Glomerular visceral epithelial cell (primary cell): ENCODE data around the gene PTH2.

Experiments used
- DNase-seq: peaks from one replicate; pipeline ENCODE4 v3.0.0-alpha.2; 2016; ENCODE audit errors: extremely low spot score

The PTH2 gene

DNA sequence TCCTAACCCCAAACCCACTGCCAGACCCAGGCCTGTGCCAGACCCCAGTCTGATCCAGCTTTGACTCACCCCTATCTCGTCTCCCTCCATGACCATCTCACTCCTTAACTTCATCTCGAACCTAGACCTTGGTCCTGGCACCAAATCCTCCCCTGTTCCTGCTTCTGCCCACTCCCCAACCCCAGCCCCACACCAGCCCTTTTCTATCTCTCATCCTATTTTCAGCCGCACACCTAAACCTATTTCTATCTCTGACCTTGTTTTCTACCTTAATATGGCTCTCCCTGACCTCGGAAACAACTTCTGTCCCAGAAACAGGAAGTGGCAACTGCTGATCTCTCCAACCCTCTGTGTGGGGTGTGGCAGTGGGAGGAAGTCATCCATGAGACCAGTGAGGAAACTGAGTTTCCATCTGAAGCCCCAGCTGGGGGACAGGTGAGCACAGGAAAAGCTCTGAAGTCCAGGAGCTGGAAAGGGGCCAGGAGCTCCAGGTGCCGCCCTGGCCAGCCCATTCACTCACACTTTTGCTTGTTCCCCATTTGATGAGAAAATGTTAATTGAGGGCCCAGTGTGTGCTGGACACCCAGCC, 13.7 kb downstream of the PTH2 start:
- no peak for DNase-seq

DNA sequence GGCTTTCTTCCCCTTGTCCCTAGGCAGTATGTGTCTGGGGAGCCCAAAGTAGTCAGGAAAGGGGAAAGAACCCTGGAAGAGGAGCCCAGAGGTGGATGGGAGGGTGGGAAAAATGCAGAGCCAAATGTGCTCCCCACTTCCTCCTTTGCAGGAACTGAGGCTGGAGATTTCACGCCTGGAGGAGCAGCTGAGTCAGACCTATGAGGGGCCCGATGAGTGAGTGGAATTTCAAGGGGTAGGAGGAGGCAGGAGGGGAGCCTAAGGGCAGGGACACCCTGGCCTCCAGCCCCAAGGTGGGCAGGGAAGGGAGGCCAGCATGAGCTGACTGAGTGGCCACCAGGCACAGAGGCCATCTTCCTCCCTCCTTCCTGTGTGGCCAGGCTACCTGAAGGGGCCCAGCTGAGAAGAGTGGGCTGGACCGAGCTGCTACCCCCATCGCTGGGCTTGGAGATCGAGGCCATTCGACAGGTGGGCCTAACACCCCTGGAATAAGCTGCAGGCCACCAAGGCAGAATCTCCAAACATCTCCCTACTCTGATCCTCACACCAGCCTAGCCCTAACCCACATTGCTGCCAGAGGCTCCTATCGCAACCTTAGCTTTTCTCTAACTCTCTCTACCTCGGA, 14.3 kb downstream of the PTH2 start:
- peak; percentile 50 for DNase-seq

DNA sequence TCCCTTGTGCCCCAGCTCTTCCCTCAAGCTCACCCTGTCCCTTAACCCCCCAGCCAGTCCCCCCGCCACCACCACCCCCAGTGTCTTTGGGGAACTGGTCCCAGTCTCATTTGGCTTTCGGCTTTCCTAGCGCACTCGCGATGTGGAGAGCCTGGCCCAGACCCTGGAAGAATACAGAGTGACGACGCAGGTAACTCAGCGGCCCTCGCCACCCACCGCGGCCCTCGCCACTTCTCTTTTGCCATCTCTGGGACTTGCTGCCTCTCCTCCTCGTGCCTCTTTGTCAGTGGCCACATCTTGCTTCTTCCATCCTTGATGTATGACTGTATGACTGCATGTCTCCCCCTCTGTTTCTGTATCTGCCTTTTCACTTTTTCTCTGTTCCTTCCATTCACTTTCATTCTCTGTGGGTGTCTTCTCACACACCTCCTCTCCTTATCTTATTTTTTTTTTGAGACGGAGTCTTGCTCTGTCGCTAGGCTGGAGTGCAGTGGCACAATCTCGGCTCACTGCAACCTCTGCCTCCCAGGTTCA, 15.7 kb downstream of the PTH2 start:
- DNase-seq: no peak

DNA sequence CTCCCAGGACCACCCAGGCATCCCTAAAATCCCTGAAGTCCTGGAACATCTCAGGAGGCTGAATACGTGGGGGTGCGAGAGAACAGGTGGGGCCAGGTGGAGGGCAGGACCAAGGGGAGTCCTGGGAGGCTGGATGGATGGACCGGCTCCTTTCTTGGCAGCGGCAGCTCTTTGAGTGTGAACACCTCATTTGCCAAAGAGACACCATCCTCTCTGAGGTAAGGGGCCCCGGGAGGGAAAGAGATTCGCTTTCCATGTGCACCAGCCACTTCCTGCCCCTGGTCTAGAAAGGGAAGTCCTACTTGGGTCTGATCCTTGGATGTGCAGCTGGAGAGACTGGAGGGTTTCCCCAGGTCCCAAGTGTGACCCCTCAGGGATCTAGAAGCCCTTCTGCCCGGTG, 16.2 kb downstream of the PTH2 start:
- no peak for DNase-seq

DNA sequence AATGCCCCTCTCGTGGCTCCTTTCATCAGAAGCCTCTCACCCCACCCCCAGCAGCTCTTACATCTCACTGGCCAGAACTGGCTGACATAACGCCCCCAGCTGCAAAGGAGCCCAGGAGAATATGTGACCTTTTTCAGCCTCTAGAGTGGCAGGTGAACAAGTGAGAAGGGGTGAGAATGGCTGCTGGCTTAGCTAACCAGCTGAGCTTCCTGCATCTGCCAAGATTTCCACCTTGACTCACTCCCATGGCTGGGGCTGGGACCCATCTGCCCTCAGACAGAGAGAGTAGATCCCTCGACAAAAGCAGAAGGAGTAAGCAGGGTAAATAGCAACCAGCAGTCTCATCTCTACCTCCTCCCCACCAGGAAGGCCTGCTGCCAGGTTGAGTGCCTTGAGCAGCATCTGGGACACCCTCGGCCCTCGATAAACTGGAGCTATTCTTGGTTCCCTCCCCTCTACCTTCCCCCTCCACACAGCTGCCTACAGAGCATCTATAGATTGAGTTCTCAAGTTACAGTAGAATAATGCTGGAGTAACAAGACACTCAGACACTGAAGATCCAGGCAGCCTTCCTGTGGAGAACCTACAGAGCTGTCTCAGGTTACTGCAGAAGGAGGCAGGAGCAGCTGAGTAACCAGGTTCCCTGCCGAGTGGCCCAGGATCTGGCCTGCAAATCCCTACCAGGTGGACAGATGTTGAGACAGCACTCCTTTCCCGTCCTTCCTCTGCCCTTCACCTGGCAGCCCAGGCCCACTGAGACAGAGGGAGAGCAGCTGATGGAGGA, 19.6 kb downstream of the PTH2 start:
- DNase-seq: no peak

DNA sequence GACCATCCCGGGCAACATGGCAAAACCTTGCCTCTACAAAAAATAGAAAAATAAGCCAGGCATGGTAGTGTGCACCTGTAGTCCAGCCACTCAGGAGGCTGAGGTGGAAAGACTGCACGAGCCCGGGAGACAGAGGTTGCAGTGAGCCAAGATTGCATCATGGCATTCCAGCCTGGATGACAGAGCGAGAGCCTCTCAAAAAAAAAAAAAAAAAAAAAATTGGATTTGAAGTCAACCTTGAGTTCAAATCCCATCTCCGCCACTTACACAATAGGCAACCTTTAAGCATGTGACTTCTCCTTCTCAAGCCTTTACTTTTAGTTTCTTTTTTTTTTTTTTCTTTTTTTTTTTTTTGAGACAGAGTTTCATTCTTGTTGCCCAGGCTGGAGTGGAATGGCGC, 23.2 kb downstream of the PTH2 start:
- DNase-seq: no peak

DNA sequence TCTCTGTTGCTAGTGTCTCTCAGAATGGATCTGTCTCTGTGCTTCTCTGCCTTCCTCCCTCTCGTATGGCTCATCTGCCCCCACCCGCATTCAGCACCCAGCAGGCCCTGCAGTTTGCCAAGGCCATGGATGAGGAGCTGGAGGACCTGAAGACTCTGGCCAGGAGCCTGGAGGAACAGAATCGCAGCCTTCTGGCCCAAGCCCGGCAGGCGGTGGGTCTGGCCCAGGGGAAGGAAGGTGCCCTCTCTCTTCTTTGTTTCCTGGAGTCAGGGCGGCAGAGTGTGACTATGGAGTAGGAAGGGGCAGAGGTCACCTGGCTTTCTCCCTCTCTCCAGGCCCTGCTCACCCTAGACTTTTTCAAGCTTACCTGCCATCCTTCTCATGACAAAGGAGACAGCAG, 24.3 kb downstream of the PTH2 start:
- no peak for DNase-seq

DNA sequence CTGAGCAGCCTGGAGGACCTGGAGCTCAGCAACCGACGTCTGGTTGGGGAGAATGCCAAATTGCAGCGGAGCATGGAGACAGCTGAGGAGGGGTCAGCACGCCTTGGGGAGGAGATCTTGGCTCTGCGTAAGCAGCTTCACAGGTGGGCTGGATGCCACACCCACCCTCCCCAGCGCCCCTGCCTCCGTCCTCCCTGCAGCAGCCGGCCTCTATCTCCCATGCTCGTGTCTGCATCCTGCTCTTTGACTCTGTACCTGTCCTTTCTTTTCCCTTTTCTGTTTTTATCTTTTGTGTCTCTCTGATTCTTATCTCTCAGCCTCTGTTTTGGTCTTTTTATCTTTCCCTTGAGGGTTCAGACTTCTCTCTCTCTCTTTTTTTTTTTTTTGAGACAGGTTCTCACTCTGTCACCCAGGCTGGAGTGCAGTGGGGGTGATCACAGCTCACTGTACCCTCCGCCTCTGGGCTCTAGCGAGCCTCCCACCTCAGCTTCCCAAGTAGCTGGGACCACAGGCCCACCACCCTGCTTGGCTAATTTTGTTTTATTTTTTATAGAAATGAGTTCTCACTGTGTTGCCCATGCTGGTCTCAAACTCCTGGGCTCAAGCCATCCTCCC, 25.1 kb downstream of the PTH2 start:
- DNase-seq: no peak

DNA sequence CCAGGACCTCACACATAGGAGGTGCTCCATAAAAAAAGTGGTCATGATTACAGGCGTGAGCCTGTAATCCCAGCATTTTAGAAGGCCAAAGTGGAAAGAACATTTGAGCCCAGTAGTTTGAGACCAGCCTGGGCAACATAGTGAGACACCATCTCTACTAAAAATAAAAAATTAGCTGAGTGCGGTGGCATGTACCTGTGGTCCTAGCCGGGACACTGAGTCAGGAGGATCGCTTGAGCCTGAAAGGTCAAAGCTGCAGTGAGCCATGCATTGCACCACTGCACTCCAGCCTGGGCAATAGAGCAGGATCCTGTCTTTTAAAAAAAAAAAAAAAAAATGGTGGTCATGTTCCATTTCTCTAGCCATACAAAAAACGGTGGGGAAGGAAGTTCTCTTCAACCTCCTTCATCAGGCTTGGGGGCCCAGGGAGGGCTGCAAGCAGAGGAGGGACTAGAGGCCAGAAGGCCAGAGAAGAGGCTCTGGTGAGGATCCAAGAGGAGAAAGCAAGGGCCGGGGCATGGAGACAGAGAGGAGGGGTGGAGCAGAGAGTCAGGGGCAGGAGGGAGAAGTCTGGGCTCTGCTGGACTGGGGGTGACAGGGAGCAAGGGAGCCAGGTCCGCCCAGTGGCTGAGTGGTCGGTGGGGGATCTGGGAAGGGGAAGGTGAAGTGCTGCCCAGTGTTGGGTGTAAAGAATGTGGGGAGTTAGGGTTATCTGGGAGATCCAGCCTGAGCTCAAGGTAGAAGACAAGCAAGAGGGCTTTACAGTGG, 26.3 kb downstream of the PTH2 start:
- no peak for DNase-seq

DNA sequence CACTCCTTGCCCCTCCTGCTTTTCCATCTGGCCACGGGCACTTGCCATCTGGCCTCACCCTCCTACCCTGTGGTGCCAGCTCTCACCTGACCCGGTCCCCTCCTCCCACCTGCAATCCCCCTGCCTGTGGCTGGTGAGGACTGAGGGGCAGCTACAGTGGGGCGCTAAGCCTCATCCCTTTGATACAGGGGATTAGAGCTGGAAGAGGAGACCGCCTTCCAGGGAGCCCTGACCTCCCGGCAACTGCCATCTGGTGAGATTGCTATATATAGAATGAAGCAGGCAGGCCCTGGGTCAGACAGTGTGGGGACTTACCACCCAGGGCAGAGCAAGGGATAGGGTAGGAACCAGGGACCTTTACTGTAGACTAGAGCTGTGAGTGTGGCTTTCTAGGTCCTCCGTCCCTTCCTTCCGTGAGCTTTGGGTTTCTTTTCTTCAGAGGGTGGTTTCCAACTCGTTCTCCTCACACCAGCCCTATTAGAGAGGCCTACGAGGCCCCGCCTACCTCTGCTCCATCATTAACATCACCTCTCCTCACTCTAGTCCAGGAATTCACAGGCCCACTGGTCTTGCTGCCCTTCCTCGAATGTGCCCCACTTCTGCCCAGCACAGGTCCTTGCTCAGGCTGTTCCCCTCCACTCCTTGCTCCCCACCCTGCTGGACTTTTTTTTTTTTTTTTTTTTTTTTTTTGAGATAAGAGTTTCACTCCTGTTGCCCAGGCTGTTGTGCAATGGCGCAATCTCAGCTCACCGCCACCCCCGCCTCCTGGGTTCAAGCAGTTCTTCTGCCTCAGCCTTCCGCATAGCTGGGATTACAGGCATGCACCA, 27.4 kb downstream of the PTH2 start:
- no peak for DNase-seq

DNA sequence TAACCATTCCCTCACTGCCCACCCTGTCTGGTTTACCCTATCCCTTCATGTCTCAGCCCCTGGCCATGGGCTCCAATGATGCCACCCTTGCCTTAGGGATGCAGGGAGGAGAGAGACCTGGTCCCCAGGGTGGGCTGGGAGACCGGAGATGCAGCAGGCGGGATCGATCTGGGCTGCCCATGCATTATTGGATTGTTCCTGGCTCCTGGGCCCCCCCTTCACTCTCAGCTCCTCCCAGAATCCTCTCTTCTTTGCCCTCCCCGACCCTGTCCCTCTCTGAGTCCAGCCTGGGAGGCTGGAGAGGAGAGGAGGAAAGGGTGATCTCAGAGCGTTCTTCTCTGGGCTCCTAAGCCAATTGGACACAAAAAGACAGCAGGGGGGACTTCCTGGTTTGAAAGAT, 29.4 kb downstream of the PTH2 start:
- no peak for DNase-seq

DNA sequence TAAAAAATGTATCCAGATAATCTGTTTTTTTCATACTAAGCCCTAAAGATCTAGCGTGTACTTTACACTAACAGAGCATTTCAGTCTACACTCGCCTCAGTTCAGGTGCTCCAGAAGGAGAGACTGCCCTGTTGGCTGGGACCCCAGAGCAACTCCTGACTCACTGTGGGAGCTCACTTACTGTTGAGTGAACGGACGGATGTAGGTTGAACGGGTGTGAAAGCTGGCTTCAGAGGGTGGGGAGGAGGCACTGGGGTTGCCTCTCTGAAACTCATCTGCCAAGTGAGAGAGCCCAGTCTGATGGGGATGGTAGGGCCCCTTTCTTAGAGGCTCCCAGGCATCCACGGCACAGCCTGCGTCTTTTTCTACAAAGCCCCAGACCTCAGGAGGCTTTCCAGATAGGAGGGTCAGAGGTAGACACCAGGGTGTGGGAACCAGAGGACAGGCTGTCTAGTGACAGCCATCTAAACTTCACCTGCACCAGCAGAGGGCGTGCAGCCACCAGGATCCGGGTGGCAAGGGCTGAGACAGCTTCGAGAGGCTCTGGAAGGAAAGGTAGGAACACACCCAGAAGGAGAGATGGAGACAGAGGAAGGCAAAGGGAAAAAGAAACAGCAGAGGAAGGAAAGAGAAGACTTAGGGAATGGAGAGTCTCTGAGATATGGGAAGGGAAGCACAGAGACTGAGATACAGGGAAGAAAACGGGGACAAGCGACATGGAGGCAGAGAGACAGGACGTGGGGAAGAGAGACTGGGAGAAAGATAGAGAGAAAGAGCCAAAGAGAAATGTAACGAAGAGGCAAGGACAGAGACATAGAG, 31.5 kb downstream of the PTH2 start:
- DNase-seq: peak; percentile 78

DNA sequence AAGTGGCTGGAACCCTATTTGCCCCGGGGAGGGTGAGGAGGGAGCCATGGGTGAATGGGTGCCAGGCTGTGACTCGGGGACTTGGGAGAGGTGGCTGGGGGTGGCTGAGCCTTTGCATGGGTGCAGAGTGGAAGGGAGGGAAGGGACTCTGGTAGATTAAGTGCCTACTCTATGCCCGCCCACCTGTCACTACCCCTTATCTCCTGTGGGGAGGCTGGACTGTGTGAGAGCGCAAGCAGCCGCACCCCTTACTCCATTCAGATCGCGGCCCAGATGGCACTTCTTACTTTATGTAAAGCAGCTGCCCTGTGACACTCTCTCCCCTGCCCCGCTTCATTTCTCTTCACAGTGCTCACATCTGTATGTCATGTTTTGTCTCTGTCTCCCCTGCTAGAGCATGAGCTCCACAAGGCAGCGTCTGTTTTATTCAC, 32.3 kb downstream of the PTH2 start:
- DNase-seq: no peak

DNA sequence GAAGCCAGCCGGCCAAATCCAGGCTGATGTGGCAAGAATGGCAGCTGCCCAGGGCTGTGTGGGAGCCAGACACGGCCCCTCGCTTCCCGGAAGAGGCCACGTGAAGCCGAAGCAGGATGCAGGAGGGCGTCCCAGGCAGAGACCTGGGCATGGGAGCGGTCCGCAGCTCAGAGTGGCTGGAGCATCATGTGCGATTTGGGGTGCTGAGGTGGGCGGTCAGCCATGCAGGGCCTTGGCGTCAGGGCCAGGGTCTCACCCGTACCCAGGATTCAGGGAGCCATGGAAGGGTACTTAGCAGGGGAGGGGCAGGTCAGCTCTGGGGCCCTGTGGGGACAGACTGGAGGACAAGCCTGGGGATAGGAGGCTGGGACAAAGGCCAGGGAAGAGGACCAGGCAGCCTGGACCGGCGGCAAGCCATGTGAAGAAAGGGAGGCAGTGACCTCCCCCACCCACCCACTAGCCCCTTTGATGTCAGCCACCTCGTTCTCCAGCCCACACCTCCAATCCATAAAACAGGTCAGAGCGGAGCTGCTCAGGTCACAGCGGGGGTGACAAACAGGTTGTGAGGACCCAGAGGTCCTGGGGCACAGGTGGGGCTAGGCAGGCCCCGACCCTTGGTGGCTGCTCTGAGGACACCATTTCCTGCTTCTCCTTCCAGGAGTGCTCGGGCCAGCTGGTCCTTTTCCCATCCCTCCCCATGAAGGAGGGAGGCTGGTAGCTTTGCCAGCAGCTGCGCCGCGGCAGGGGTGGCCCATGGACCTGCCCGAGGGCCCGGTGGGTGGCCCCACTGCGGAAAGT, 32.9 kb downstream of the PTH2 start:
- DNase-seq: no peak

DNA sequence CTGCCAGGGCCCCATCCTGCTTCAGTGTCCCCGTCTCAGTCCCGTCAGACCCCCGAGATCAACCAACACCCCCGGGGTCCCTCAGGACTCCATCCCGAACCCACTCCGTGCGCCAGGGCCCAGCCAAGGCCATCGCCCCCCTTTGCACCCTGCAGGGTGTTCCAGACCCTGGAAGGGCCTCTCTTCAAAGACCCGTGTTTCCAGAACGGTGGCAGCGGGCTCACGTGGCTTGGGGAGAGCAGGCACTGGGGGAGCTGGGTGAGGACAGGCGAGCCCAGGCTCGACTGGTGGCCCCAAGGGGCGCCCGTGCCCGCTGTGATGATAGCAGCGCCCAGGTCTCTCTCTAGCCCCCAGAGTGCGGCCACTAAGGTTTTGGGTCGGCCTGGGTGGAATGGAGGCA, 33.8 kb downstream of the PTH2 start:
- DNase-seq: no peak

DNA sequence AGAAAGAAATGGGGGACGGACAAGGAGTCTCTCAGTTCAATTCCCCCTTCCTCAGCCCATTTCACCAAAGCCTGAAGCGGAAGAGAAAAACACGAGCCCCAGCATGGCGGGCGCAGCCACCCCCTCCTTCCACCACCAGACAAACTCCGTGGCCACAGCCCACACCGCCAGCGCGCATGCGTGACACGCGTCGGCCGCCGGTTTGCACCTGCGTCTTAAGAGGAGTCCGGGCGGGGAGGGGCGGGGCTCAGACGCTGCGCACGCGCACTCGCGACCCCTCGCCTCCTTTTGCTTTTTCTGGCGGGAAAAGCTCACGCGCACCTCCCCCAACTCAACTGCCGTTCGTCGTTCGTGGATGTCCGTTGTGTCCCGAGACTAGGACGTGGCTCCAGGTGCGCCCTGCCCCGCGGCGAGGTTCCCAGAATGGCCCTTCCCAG, 35.3 kb downstream of the PTH2 start, which contains the start of gene KASH5:
Gene KASH5 (plus strand): TSS at position 314 of the 437 bp plus-strand sequence. CDS start 2,635 bp downstream, outside the sequence.
- peak; percentile 30 for DNase-seq

DNA sequence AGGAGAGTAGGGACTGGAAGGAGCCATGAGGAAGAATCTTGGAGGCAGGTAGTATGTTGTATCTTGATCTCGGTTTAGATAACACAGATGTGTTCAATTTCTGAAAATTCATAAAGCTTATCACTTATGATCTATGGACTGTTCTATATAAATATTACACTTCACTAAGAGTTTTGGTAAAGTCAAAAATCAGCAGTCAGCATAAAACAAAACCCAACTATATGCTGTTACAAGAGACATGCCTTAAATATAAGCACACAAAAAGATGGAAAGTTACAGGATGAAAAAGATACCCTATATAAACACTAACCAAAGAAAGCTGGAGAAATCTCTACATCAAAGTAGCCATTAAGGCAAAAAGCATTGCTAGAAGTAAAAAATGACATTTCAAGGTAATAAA, 39.6 kb downstream of the PTH2 start:
- DNase-seq: no peak

DNA sequence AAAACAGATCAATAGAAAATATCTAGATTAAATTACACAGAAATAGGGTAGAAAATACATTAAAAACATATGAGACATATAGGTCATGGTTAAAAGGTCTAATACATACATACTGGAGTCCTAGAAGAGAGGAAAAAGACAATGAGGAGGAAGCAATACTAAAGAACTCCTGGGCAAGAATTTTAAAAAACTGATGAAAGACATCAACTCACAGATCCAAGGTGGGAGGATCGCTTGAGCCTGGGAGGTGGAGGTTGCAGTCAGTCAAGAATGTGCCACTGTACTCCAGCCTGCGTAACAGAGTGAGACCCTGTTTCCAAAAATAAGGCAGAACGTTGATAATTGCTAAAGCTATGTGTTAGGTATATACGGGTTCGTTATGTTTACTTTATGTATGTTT, 40.6 kb downstream of the PTH2 start:
- no peak for DNase-seq

DNA sequence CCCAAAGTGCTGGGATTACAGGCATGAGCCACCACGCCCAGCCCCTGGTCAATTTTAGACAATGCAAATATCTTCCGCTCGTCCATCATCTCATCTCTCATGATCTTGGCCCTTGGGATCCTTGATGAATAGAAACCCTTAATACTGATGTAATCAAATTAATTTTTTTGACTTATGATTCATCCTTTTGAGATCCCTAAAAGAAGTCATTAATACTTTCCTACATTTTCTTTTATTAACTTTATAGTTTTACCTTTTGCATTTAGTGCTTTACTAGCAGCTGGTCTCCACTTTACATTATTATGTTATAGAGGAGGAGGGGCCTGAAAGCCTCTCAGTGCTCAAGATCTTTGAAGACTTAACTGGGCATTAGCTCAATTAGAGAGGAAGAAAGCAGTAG, 42.9 kb downstream of the PTH2 start:
- DNase-seq: no peak
